HL-60/S4 treated with phorbol 12-myristate 13-acetate at 8.2 ng/mL for 4 days and 3 days (cell line): Measurements from ENCODE around the gene PPP1R1C.

Source experiments
- in situ Hi-C: fragments of 300-500 bp; cut with MboI; formaldehyde crosslinking; loops from 2 replicates; pipeline ENCODE4 v1.15.0; 2022; ENCODE audit warnings: low sequenced_read_pairs

PPP1R1C gene

GRCh38 chr2:182098648-182099047 lies 113.0 kb downstream of the PPP1R1C start:
- in situ Hi-C loops = no loop called here

GRCh38 chr2:182101263-182101662 lies 115.6 kb downstream of the PPP1R1C start:
- in situ Hi-C loops = no loop called here

GRCh38 chr2:182103526-182103925 lies 117.9 kb downstream of the PPP1R1C start:
- in situ Hi-C loops = no loop called here

GRCh38 chr2:182110347-182110746 lies 124.7 kb downstream of the PPP1R1C start:
- in situ Hi-C loops = no loop called here

GRCh38 chr2:182113334-182113733 lies 127.7 kb downstream of the PPP1R1C start:
- in situ Hi-C loops = no loop called here

- in situ Hi-C loops = no loop called here
These were observed 129.6 kb downstream of the PPP1R1C start for GRCh38 chr2:182115258-182115657.

GRCh38 chr2:182116774-182117173 lies 131.1 kb downstream of the PPP1R1C start:
- in situ Hi-C loops = no loop called here

GRCh38 chr2:182117196-182117595 lies 131.5 kb downstream of the PPP1R1C start:
- in situ Hi-C loops = no loop called here

- in situ Hi-C loops = no loop called here
These were observed 143.4 kb downstream of the PPP1R1C start for GRCh38 chr2:182128821-182129707.

- in situ Hi-C loops = no loop called here
These were observed 147.0 kb downstream of the PPP1R1C start for GRCh38 chr2:182132605-182133004.

GRCh38 chr2:182133195-182133891 lies 147.7 kb downstream of the PPP1R1C start:
- in situ Hi-C loops = no loop called here

- in situ Hi-C loops = no loop called here
These were observed 148.5 kb downstream of the PPP1R1C start for GRCh38 chr2:182134201-182134600.

- in situ Hi-C loops = no loop called here
These were observed 156.4 kb downstream of the PPP1R1C start for GRCh38 chr2:182142062-182142461.

- in situ Hi-C loops = no loop called here
These were observed 158.6 kb downstream of the PPP1R1C start for GRCh38 chr2:182144041-182144775.

GRCh38 chr2:182144776-182145165 lies 159.1 kb downstream of the PPP1R1C start:
- in situ Hi-C loops = no loop called here

GRCh38 chr2:182148344-182148743 lies 162.7 kb downstream of the PPP1R1C start:
- in situ Hi-C loops = no loop called here

GRCh38 chr2:182163878-182164277 lies 178.2 kb downstream of the PPP1R1C start:
- in situ Hi-C loops = no loop called here

GRCh38 chr2:182164686-182165085 lies 179.0 kb downstream of the PPP1R1C start:
- in situ Hi-C loops = no loop called here

GRCh38 chr2:182165202-182165601 lies 179.5 kb downstream of the PPP1R1C start:
- in situ Hi-C loops = no loop called here

GRCh38 chr2:182166406-182166805 lies 180.8 kb downstream of the PPP1R1C start:
- in situ Hi-C loops = no loop called here

- in situ Hi-C loops = no loop called here
These were observed 181.2 kb downstream of the PPP1R1C start for GRCh38 chr2:182166841-182167240.
